Stimulated activated CD8-positive, alpha-beta memory T cell treated with anti-CD3 and anti-CD28 coated beads, Interleukin-15, amount 100 ng/mL, for 4 hours (primary cell): ENCODE data around the gene TMEM250.

Experiments used
- DNase-seq, 2 donors: peaks; one replicate each; pipeline ENCODE4 v3.0.0-alpha.2; 2020; ENCODE audit warnings: low read depth in 2 of 2

TMEM250 gene

DNA sequence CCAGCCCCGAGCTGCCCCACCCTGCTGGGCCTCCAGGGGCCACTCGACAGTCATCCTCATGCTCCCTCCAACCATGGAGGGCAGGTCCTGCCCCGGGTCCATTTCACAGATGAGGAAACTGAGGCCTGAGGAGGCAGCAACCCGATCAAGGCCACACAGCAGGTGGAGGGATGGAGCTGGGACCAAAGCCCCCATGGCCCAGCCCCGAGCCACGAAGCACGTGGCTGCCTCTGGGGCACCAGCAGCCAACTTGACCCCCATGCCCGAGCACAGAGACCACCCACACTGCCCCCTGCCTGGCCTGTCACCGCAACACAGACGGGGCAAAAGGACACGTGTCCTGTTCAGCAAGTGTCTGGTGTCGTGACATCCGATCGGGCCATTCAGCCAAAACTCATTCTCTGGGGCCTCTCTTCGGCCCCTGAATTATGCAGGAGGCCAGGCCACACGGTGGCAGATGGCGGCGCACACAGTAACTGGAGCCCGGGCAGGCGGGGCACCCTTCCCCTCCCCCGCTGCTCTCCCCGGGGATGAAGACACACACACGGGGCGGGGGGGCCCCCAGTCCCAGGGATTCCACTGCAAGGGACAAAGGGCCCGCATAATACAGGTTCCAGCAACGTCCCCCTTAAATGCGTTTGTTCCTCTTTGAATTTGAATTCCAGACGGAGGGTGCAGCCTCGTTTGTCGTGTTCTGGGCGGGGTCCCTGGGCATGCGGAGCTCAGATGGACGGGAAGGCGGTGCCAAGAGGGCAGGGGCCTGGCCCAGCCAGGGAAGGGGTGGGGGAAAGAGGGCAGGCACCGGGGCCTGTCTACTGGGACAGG is 29.4 kb upstream of the TMEM250 start:
- DNase-seq: no peak

DNA sequence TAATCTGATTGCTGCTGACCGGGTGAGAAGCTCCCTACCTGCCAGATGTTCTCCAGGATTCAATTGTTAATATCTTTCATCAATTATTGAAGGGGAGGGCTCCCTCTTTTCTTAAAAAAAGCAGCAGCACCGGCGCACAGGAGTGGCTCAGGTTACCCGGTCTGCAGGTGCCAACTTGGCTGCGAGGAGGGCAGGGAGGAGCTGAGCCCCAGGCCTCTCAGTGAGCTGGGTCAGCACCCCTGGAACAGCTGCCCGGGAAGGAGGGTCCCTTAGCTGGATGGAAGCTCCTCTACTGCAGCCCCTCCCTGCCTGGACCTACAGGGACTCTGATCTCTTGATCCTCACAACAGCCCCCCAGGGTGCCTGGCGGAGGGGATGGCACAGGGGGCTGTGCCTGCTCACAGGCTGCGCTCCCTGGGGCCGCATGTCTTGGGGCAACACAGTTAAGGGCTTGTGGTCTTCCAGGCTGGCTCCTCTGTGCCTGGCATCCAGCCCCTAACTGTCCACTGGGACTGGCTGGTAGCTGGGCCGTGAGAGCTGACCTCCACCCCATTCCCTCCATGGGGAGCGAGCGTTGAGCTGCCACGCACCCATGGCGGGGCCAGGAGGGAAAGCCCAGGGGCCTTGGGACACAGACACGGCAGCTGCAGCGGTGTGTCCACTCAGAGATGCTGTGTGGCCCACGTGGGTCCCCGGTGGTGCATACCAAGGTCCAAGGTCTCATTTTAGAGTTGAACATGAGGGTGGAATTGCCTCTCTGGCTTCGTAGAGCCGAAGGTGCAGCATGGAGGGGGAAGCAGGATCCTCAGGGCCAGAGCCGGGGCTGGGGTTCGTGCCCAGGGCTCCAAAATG is 28.6 kb upstream of the TMEM250 start:
- no peak for DNase-seq

DNA sequence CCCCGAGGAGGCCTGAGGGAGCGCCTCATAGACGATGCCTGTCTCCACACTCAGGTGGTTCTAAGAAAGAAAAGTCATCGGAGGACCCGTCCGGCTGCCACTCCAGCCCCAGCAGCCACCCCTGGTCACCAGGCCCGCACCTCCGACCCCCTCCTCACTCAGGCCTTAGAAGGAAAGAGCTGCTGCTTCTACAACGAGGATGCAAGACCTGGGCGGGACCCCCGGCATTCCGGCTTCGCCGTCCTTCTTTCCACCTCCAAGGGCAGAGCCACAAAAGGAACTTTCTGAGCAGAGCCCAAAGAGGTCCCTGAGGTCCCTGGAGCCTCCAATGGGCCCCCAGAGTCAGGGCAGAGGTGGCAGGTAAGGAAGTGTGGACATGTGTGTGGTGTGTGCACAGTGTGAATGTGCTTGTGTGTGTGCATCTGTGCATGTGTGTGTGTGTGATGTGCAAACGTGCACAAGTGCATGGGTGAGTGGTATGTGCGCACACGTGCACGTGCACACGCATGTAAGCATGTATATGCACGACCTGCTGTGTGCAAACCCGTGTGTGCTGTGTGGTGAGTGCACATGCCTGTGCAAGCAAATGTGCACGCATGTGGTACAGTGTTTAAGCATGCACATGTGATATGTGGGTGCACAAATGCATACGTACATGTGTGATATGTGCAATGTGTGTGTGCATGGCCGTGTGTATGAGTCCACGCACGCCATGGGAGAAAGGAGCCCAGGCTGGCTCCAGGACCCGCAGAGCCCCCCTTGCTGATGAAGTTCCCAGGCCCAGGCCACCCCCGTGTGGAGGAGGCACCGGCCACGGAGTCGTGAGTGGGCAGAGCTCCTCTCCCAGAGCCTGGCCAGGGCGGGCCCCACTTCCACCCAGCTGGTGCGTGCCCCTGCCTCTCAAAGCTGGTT is 27.7 kb upstream of the TMEM250 start:
- no peak for DNase-seq

DNA sequence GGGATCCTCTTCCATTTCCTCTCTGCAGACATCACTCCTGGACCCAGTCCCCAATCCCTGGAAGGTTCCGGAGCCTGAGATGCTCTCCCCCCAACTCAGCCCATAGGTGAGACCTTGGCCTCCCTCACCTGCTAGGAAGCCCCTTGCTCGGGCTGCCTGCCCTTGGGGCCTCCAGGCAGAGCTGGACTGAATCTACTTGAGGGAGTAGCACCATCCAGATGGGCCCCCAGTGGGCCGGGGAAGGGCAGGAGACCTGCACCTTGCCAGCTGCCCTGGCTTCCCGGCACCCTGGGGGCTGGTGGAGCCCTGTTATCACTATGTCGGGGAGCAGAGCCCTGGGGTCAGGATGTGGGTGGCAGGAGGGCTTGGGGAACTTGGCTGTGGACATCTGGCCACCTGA is 26.9 kb upstream of the TMEM250 start:
- DNase-seq: no peak

DNA sequence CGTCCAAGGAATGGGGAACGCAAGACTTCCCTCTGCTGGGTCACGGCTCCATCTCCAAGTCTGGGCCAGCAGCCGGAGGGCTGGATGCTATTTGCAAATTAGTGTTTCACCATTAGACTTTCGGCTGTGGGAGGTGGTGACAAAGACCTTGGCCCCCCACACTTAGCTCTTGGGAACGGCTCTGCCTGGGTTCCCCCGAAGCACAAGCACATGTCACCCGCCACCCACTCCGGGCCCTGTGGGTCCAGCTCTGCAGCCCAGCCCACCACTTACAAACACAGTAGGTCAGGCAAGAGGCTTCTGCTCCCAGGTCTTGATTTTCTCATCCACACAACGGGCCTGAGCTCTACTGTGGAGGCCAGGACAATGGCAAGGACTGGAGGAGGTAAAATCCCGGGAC is 25.8 kb upstream of the TMEM250 start:
- no peak for DNase-seq

DNA sequence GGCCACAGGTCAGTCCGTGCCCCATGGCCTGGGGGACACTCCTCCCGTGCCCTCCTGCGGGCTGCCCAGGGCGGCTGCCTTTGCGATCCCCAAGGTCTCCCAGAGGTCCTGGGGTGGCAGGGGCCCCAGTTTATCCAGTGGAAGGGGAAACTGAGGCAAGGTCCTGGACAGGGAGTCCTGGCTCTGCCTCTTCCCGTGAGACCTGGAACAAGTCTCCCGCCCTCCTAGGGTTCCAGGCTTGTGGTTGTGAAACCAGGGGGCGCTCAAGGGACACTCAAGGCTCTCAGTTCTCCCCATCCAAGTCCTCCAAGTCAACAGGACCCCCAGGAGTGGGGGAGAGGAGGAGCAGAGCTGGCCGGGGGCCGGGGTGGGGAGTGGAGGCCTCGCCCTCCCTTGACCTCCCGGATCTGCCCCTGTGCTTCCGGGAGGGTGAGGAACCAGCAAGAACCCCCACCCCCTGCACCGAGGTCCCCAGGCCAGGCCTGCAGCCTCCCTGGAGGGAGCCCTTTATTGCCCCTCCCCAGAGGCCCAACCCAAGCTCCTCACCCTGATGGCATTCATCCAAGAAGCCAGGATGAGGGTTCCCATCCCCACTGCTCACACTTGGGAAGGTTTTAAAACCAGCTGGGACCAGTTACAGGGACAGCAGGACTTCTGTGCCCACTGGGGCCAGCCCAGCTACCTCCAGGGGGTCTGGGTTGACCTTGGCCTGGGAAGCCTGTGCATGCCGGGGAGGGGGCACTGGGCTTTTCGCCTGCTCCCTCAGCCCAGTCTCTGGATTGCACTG is 24.7 kb upstream of the TMEM250 start:
- no peak for DNase-seq

DNA sequence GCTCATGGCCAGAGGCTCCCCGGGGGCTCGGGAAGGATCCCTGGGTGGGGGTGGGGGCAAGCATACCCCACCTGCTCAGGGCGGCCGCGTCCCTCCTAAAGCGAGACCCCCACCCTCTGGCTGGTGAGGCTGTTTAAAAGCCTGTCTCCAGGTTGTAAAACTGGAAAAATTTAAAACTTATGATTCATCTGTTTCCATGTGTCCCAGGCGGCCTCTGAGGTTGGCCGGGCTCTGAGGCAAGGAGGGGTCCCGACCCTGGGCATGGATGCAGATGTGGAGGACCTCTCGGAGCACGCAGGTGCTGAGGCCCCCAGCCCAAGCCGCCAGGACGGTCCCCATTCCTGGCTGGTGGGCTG is 24.2 kb upstream of the TMEM250 start:
- DNase-seq: no peak

DNA sequence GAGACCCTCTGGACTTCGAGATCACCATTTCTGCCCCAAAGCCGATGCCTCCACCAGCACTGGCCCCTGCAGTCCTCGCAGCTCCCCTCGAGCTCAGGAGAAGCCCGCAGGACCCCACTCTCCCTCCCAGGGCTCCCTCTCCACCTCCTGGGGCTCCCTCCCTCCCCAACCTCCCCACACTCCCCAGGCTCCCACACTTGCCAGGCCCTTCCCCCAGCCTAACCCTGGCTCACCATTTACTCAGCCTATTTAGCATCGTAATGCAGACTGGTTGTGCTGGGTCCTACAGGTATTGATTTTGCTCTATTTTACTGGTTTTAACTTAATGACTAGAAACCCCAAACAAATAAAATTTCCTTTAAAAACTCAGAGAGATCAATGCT is 23.7 kb upstream of the TMEM250 start:
- DNase-seq: no peak

DNA sequence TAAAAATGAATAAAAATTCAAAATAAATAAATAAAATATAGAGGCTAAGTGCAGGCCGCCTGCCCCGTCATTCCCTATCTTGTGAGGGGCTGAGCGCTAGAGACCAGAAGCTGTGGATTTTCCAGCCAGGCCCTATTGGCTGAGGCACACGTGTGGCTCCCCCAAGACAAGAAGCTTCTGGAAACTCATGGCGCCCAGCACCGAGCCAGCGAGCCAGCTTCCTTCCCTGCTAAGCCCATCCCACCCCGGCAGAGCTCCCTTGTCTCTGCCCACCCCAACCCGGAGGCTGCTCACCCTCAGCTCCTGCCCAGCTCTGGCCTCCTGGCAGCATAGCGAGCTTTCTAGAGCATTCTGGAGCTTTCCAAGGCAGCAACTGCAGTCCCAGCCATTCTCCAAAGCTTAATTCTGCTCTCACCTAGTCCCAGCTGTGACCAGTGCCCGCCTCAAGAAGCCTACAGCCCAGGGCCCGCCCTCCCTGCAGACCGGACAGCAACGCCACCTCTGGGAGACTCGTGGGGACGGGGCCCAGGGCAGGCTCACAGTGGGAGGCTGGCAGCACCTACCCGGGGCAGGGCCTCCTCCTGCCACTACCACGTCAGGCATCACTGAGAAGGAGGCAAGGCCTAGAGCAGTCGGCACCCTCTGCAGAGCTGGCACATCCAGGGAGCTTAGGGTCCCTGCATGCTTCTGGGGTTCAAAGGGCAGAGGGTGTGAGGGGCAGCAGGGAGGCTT is 23.2 kb upstream of the TMEM250 start:
- DNase-seq: no peak

DNA sequence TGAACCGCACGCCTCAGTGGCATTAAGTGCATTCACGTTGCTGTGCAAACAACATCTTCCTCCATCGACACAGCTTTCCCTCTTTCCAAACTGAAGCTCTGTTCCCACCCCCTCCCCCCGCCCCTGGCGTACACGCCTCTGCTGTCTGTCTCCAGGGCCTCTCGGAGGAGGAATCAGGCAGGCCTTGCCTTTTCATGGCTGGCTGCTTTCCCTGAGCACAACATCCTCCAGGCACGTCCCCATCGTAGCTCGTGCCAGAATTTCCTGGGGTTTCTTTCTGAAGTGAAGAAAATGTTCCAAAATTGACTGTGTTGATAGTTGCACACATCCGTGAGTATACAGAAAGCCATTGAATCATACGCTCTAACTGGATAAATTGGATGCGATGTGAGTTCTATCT is 22.3 kb upstream of the TMEM250 start:
- no peak for DNase-seq

DNA sequence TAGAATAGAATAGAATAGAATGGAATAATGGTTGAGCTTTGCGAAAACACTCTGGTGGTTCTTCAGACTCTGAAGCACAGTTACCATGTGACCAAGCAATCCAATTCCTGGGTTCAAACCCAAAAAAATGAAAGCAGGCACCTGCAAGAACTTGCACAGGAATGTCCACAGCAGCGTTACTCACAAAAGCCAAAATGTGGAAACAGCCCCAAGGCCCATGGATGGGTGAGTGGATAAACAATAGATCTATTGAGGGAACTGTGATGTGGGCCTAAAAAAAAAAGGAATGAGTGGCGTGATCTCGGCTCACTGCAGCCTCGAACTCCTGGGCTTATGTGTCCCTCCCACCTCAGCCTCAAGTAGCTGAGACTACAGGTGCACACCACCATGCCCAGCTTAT is 21.4 kb upstream of the TMEM250 start:
- no peak for DNase-seq

DNA sequence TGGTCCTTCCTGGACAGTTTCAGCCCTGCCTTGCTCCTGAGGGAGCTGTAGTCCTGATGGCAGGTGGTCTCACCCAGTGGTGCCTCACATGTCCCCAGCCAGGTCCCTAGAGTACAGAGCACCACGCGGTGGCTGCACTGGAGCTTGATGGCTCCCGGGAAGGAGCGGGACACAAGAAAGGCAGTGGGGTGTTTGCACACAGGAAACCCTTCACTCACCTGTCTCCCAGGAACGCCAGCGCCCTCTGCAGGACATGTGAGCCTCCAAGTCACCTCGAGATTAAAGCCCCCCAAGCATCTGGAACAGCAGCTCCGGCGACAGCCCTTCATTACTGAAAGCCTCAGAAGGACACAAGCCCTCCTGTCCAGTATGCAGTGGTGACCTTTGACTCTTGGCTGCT is 19.9 kb upstream of the TMEM250 start:
- no peak for DNase-seq

DNA sequence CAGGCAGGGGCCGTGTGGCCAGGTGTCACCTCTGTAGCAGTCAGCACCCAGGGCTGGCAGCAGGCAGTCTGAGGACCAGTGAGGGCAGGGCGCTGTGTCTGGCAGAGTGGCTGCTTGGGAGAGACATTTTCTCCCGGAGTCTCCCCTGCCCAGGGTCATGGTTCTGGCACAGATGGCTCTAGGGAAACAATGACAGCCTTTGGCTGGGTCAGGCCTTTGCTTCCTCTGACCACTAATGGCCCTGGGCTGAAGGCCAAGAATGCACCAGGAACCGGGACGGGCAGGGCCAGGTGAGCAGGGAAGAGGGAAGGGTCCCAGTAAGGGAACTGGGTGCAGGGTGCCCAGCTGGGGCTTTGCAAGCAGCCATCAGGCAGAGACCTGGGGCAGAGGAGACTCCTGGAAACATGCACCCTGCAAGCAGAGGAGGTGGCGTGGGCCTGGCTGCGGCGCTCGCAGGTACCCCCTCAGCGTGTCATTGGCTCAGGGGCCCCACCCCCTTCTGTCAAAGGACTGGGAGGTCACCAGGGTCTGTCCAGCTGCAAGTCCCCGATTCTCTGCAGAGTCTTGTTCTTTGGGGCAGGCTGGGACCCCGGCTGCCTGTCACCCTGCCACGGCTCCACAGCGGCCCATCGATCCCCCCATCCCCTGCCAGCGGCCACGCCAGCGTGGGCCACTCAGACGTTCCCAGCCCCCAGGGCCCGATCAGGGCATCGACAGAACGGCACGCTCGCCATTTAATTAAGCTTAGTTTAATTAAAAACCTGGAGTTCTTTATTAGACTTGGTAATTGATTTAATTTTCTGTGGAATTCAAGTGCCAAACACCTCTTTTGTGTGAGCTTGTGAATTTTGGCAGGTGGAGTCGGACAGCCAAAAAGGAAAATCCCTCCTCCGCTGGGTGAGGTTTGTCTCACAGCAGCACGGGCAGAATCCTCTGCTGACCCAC is 18.9 kb upstream of the TMEM250 start:
- no peak for DNase-seq

DNA sequence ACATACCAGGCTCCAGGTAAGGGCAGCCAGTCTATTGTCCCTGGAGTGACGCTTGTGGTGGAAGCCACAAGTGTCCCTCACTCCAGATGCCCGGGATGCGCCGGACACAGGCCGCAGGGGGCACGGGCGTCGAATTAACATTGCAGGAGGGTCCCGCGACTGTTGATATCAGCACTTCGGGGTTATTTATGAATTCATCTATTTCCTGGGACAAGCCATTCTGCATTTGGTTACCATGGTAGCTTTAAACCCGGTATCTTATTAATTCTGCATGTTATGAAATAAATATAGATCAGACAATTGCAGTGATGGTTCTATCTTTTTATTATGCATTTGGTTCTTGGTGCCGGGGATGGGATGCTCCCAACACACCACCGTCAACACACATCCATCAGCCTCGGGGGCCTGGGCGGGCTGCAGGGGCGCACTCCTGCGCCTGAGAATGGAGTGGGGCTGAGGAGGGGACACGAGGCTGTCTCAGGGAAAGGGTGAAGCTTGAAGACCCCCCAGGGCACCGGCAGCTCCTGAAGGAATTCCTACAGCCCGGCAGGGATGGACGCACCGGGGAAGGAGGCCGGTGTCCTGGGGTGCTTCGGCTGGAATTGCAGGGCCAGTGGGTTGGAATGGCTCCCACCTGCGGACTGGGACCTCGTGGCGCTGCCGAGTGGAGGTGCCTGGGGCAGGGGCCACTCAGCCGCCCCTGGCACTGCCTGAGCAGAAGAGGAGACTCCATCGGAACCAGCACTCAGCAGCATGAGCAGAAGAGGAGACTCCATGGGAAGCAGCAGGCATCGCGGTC is 17.7 kb upstream of the TMEM250 start:
- no peak for DNase-seq

DNA sequence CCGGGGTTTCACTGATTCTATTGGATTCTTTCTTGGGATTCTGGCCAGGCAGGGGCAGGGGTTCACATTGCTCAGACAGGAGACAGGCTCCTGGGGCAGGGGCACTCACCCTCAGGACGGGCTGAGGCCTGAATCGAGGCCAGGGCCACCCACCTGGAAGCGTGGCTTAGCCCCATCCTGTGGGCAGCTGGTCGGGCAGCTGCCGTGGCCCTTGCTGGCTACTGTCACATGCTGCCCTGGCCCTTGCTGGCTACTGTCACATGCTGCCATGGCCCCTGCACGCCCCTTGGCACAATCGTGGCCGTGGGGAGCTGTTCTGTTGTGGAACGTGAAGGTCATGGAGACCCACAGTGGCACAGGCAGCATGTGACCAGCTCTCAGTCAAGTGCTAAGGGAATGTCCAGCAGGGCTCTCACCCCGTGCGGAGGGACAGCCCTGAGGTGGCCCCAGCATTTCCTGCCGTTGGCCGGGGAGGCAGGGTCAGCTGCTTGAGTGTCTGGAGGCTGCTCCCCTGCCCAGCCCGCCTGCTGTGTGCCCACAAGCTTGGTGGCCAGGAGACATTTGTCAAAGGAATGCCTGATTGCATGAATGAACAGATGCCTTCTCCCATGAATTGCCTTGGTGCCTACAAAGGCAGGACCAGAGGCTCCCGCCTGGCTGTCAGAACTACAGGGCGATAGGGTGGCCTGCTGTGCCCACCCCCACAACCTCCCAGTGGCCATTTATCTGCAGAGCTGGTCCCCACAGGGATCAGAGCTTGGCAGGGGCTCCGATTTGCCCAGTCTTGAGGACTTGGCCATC is 16.9 kb upstream of the TMEM250 start:
- no peak for DNase-seq

DNA sequence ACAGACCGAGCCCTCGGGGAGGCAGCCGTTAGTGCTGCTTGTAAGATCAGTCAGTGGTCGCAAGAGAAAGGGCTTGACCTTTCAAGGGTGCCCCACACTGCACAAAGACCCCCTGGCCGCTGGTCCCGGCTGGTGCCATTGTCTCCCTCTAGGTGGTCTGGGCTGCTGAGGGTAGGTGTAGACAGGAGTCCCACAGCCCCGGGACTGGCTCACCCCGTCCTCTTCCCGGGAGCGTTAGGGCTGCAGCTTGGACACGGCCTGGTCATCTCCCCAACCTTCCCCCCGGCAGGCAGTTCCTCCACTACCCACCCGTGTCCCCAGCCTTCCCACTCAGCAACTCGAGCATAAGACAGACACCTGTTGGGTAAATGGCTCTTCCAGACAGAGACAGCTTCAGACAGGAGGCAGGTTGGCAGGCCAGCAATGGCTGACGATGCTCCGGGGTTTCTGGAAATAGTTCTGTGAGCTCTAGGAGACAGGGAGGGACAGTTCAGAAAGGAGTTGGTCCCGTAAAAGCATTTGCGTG is 15.3 kb upstream of the TMEM250 start:
- no peak for DNase-seq

DNA sequence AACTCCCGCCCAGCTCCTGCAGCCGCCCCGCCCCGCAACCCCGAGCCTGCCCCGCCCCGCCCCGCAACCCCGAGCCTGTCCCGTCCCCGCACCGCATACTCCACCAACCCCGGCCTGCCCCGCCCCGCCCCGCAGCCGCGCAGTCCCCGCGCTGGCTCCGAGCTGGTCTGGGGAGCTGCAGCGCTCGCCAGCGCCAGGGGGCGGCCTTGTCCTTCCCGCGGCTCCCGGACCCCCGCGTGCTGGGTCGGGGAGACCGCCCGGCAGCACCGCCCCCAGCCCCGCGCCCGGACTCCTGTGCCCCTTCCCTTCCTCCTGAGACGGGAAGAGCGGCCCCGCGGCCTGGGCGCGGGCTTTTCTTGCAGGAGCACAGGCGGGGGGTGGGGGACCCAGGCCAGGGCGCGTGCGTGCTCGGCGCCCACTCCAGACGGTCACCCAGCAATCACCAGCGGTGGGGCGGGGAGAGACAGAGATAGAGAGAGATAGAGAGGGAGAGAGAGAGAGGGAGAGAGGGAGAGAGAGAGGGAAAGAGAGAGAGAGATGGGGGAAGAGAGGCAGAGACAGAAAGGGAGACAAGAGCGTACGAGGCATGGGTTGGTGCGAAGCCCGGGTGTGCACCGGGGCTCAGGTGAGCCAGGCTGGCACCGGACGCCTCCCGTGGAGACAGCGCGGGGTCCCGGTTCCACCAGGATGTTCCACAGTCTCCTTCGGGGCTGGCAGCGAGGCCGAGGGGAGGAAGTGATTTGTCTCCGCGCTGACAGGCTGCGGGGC is 14.7 kb upstream of the TMEM250 start:
- no peak for DNase-seq
